GM12872 (cell line): Measurements from ENCODE around the gene RPS6KA3.

Source experiments
- CTCF ChIP-seq: IDR thresholded peaks from 3 replicates; pipeline ENCODE4 v1.5.1; 2011; ENCODE audit warnings: low read depth, mild to moderate bottlenecking, low read length, moderate library complexity; ENCODE audit not compliant: insufficient read depth

Gene RPS6KA3

GRCh38 chrX:20218836-20219505, 47.7 kb downstream of the RPS6KA3 start:
- TF ChIP-seq CTCF, result no peak

GRCh38 chrX:20217906-20218305, 48.8 kb downstream of the RPS6KA3 start:
- TF ChIP-seq CTCF, result no peak

GRCh38 chrX:20217271-20217670, 49.4 kb downstream of the RPS6KA3 start:
- no peak for TF ChIP-seq CTCF

GRCh38 chrX:20215565-20215964, 51.1 kb downstream of the RPS6KA3 start:
- TF ChIP-seq CTCF, result no peak

GRCh38 chrX:20212486-20213089, 54.1 kb downstream of the RPS6KA3 start:
- TF ChIP-seq CTCF, result no peak

GRCh38 chrX:20211261-20211786, 55.4 kb downstream of the RPS6KA3 start:
- no peak for TF ChIP-seq CTCF

- peak; percentile 33; the same call in 1 of the 3 replicates for TF ChIP-seq CTCF
Measured at GRCh38 chrX:20205927-20206708, 60.6 kb downstream of the RPS6KA3 start.
